Stimulated activated CD4-positive, alpha-beta T cell treated with anti-CD3 and anti-CD28 coated beads, Interleukin-4, amount 100 ng/mL, for 1 hour (primary cell): Measurements from ENCODE around the gene C3orf20.
A peak's percentile ranks its signal among the peaks of the same experiment; 100 is the strongest.

ENCODE experiments used
- DNase-seq: peaks from one replicate; pipeline ENCODE4 v3.0.0-alpha.2; 2020

The C3orf20 gene

GRCh38 chr3:14780927-14781507 lies 106.1 kb downstream of the C3orf20 start:
- DNase-seq = no peak

GRCh38 chr3:14783480-14784086 lies 108.6 kb downstream of the C3orf20 start:
- no peak for DNase-seq

GRCh38 chr3:14784087-14784681 lies 109.2 kb downstream of the C3orf20 start:
- no peak for DNase-seq

GRCh38 chr3:14785207-14786155 lies 110.5 kb downstream of the C3orf20 start:
- DNase-seq = no peak

GRCh38 chr3:14786369-14786768 lies 111.4 kb downstream of the C3orf20 start:
- DNase-seq = no peak

- no peak for DNase-seq
Observed at GRCh38 chr3:14787630-14788029, 112.7 kb downstream of the C3orf20 start.

GRCh38 chr3:14788644-14789043 lies 113.7 kb downstream of the C3orf20 start:
- no peak for DNase-seq

GRCh38 chr3:14789221-14789620 lies 114.3 kb downstream of the C3orf20 start:
- DNase-seq = no peak

GRCh38 chr3:14789640-14790285 lies 114.8 kb downstream of the C3orf20 start:
- DNase-seq = no peak

GRCh38 chr3:14791343-14791945 lies 116.5 kb downstream of the C3orf20 start:
- DNase-seq = peak; percentile 28

- no peak for DNase-seq
Observed at GRCh38 chr3:14792691-14793121, 117.8 kb downstream of the C3orf20 start.

- no peak for DNase-seq
Observed at GRCh38 chr3:14793126-14793857, 118.4 kb downstream of the C3orf20 start.

- no peak for DNase-seq
Observed at GRCh38 chr3:14793858-14794234, 118.9 kb downstream of the C3orf20 start.

GRCh38 chr3:14794435-14794834 lies 119.5 kb downstream of the C3orf20 start:
- DNase-seq = no peak

GRCh38 chr3:14795996-14796395 lies 121.1 kb downstream of the C3orf20 start:
- DNase-seq = no peak

- DNase-seq = no peak
Observed at GRCh38 chr3:14796403-14797077, 121.6 kb downstream of the C3orf20 start.

GRCh38 chr3:14797731-14798130 lies 122.8 kb downstream of the C3orf20 start:
- no peak for DNase-seq

GRCh38 chr3:14798231-14798630 lies 123.3 kb downstream of the C3orf20 start:
- DNase-seq = no peak

- DNase-seq = no peak
Observed at GRCh38 chr3:14799146-14799545, 124.2 kb downstream of the C3orf20 start.

- no peak for DNase-seq
Observed at GRCh38 chr3:14801031-14801430, 126.1 kb downstream of the C3orf20 start.
